HG03060 (cell line): ENCODE data around the gene PEAR1.
"Not testable (repeated sequence)": the region's sequence is repeated elsewhere in the genome, so short reads cannot be mapped to it uniquely, and the experiment has no call there.

Experiments used
- ATAC-seq: cut with Tn5 transposase; IDR thresholded peaks from one replicate; pipeline ENCODE4 v1.9.1; 2021; ENCODE audit warnings: low read depth, moderate number of reproducible peaks; ENCODE audit not compliant: unreplicated experiment

The PEAR1 gene

DNA sequence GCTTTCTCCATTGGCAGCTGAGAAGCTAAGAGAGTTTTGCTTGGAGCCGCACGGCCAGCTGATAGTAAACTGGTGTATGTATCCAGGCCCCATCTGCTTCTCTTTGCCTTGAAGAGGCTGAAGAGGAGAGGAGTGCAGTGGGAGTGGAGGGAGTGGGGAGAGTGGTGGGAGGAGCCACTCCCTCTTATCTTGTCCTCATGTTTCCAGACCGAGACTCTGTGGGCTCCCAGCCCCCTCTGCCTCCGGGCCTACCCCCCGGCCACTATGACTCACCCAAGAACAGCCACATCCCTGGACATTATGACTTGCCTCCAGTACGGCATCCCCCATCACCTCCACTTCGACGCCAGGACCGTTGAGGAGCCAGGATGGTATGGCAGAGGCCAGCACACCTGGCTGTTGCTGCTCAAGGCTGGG lies 20.9 kb downstream of the PEAR1 start:
- no peak for ATAC-seq

DNA sequence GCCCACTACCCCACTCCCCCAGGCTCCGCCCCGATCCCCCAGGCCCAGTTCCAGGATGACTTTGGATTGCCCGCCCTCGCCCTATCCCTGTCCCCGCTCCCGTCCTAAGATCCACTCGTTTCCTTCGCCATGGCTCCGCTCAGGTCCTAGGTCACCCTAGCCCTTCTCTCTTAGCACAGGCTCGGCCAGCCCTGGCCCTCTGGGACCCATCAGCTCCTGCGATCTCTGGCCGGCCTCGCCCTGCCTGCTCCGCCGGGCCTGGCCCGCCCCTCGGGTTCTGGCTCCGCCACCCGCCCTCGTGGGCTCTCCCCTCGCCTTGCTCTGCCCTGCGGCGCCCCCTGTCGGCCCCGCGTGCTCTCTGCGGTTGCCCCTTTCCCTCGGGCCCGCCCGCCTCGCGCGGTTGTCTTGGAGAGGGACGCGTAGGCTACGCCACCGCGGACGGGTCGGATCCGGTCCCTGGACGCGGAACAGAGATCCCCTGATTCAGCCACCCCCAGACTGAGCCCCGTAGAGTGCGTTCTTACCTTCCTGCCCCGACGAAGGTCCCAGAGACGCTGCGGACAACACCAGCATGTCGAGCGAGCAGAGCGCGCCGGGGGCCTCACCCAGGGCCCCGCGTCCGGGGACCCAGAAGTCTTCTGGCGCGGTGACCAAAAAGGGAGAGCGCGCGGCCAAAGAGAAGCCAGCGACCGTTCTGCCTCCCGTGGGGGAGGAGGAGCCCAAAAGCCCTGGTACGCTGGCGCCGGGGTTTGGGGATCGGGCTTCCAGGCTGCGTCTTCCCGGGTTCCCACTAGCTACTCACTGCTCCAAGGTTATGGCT lies 26.9 kb downstream of the PEAR1 start, which contains the start of gene LRRC71:
TSS of gene LRRC71 (plus strand) at position 400 of the 820 bp plus-strand sequence. CDS start at position 572, 172 bp downstream.
- no peak for ATAC-seq

DNA sequence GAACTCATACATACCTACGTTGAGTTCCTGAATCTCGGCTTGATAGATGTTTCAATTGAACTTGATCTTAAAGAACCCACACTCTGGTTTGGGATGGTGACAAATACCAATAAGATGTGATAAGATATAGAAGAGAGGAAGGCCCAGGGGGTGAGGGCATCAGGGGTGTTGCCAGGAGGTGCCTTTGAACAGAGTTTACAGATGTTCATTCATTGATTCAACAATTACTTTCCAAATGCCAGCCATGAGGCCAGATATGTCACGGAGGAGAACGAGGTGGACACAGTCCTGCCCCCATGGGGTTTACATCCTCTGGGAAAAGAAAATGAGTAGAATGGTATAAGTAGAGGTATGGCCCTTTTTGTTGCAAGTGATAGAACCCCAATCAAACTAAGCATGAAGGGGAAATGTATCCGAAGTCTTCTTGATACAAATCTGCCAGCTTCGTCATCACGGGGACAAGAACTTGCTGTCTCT lies 27.6 kb downstream of the PEAR1 start:
- no peak for ATAC-seq

DNA sequence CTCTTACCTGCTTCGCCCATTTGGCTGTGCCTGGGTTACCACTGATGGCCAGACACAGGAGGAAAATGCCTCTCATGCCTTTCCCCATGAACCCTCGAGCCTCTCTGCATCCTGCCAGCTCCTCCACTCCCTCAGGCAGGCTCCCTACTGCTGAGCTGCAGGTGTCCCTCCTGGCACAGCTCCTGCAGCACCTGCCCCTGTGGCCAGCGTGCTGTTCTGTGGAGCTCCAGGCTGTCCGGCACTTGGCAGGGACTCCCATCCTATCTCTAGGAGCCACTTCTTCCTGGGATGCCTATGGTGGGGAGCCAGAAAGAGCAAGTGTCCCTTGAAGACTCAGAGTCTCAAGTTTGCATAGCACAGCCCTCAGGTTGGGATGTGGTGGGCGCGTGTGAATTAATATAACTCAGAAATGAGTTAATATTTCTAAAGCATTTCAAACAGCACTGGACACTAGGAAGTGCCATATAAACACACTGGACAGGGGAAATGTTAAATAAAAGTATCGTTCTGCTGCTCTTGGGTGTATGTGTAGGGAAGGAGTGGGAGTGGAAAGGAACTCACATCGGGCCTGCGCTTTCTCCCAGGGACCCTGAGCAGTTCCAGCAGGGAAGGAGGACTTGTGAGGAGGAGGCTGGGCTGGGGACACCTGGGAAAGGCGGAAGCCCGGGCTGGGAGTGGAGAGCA lies 29.6 kb downstream of the PEAR1 start:
- ATAC-seq = no peak

DNA sequence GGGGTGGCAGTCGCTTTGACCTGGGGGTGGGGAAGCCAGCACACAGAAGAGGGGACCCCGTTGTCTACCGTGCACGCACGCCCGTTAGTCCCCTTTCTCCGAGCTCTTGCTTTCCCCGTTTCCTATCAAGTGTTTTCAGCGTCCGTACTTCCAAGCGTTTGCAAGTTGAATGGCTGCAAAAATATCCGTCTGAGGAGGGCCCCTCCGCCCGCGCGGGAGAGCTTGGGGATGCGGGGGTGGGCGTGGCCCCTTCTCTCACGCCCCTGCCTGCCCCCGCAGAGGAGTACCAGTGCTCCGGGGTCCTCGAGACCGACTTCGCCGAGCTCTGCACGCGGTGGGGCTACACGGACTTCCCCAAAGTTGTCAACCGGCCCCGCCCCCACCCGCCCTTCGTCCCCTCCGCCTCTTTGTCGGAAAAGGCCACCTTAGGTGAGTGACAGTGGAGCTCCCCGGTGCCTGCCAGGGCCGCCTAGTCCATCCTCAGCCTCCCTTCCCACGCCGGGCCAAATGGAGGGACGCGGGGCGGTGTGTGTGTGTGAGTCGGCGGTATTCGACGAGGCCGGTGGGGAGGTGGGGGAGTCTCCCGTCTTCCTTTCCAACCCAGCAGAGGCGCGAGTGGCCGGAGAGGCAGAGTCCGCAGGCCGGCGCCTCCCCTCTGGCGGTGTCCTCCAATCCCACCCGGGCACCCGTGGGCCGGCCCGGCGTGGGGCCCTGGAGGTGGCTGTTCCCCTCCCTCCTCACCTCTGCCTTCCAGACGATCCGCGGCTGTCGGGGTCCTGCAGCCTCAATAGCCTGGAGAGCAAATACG lies 30.4 kb downstream of the PEAR1 start:
- no peak for ATAC-seq

DNA sequence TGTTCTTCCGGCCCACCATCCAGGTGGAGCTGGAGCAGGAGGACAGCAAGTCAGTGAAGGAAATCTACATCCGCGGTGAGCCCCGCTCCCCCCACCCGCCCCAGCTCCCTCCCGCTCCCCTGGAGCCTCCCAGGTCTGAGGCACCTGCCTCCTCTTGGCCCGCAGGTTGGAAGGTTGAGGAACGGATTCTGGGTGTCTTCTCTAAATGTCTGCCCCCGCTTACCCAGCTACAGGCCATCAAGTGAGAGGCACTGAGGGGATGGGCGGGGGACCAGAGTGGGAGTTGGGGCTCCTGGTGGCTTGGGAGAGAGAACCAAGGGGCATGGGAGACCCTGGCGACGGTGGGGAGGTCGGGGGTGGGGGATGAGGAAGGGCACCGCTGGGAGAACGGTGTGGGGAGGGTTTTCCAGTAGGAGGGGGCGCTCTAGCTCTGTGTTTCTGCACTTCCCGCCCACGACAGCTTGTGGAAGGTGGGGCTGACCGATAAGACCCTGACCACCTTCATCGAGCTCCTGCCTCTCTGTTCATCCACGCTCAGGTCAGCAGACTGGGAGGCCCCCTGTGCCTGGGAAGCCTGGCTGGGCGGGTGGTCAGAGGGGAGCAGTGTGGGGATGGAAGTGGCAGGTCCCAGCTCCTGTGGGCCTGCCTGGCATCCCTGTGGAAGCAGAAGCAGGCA lies 31.1 kb downstream of the PEAR1 start:
- no peak for ATAC-seq

DNA sequence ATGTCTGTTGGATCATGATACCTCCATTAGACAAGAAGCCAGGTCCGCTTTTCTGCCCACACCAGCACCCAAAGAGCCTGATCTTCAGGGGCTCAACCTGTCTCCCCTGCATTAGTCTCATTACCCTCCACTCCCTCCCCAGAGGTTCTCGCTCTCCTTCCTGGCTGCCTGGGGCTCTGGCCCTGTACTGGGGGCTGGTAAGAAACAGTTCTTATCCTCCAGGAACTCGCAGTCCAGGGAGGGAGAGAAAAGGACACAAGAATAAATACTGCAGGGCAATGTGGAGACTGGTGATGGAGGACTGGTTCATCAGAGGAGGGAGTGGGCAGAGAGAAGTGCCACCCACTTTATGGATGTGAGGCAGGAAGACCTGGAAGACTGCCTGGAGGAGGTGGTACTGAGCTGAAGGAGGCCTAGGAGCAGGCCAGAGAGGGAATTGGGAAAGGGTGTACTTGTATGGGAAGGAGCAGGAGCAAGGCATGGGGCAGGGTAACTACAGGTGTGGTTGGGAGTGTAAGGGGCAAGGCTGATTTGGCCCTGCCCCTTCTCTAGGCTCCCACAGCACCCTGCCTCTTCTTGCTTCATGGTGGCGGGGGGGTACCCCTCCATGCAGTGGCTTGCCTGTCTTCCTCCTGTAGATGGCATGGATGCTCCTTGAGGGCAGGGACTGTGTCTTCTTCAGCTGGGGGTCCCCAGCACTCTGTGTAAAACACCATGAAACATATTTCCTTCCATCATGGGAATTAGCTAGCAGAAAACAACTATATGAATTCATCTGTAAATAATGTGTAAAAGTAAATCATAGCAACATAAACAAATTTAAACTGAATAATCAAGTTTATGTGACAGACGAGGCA lies 31.9 kb downstream of the PEAR1 start:
- ATAC-seq = no peak

DNA sequence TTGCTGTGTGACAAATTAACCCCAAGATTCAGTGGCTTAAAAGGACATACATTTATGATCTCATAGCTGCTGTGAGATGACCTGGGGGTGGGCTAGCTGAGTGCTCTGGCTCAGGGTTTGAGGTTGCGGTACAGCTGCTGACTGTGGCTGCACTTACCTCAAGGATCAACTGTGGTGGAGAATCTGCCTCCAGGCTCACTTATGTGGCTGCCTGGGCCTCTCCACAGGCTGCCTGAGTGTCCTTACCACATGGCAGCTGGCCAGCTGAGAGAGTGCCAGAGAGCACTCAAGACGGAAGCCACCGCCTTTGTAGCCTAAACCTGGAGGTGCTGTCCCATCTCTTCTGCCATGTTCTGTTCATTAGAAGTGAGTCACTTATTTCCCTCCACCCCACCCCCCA lies 32.7 kb downstream of the PEAR1 start:
- no peak for ATAC-seq

DNA sequence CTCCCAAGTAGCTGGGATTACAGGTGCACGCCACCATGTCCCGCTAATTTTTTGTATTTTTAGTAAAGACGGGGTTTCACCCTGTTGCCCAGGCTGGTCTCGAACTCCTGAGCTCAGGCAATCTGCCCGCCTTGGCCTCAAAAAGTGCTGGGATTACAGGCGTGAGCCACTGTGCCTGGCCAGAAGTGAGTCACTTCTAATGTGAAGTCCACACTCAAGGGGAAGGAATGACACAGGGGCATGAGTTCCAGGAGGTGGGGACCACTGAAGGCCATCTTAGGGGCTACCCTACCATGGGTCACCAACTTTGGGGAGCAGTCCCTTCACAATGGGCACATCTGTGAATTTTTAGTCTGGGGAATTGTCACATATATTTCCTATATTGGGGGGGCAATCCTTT lies 33.2 kb downstream of the PEAR1 start:
- not testable (repeated sequence) for ATAC-seq

DNA sequence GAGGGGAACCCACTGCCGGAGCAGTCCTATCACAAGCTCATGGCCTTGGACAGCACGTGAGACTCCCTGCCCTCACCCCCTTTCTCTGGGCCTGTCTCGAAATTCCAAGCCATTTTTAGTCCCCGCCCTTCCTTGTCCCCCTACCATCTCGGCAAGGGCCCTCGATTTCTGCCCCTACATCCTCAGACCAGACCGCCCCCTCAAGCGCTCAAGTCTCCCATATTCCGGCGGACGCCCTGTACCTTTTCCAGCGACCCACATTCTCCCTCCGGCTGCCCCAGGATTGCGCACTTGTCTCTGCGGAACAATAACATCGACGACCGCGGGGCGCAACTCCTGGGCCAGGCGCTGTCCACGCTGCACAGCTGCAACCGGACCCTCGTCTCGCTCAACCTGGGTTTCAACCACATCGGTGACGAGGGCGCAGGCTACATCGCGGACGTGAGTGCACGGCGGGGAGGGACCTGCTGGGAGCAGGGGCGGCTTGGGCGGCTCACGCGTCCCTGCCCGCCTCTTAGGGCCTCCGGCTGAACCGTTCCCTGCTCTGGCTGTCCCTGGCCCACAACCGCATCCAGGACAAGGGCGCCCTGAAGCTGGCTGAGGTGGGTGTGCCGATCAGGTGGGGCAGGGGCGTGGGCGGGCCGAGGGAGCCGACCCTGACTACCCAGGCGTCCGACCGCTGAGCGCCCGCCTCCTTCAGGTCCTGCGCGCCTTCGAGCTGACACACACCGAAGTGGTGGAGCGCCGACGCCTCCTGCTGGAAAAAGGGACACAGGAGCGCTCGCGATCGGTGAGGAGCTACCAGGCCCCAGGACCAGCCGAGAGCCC lies 33.9 kb downstream of the PEAR1 start:
- ATAC-seq = no peak

DNA sequence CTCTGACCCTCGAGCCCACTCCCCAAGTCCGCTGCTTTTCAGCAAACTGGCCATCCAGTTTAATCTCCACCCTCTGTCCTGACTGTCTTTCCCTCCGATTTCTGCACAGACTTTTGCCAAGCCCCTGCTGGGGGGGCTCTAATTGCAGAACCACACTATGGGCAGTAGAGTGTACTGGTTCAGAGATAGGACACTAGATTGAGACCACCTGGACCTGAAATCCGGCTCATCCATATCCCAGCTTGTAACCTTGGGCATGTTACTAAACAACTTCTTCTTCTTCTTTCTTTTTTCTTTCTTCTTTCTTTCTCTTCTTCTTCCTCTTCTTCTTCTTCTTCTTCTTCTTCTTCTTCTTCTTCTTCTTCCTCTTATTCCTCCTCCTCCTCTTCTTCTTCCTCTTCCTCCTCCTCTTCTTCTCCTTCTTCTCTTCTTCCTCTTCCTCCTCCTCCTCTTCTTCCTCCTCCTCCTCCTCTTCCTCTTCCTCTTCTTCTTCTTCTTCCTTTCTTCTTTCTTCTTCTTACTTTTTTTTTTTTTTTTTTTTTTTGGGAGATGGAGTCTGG lies 34.6 kb downstream of the PEAR1 start:
- ATAC-seq = no peak

DNA sequence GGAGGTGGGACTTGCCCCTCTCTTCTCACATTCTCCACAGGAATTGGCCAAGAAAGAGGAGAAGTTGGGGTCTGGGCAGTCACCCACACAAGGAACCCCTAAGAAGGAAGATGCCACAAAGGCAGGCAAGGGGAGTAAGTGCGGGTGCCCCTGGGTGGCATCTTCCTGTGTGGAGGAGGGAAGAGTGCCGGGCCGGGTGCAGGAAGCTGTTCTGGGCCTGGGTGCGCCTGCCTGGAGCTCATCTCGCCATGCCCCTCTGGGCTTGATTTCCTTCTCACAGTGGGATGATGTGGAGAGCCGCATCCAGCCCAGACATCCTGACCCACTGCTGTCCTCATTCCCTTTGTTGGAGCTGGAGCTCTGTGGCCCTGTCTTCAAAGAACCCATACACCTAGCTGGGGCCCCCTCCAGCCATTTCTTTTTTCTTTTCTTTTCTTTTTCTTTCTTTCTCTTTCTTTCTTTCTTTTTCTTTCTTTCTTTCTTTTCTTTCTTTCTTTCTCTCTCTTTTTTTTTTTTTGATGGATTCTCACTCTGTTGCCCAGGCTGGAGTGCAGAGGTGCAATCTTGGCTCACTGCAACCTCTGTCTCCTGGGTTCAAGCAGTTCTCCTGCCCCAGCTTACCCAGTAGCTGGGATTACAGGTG lies 36.2 kb downstream of the PEAR1 start:
- no peak for ATAC-seq

DNA sequence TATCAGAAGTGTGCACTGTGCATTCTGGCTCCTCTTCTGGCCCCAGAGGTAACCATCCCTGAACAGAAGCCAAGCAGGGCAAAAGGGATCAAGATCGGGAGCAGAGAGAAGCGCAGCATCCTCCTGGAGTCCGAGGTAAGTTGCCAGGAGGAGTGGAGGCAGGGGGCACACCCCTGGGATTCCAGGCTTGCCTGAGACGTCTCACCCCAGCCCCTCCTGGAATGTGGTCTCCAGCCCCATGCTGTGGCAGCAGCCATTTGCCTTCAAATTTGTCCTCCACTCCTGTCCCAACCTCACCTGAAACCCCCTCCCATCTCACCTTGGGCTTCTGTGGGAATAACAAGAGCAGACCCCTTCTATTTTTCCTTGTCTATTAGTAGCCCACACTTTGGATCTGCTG lies 37.0 kb downstream of the PEAR1 start:
- ATAC-seq = no peak

DNA sequence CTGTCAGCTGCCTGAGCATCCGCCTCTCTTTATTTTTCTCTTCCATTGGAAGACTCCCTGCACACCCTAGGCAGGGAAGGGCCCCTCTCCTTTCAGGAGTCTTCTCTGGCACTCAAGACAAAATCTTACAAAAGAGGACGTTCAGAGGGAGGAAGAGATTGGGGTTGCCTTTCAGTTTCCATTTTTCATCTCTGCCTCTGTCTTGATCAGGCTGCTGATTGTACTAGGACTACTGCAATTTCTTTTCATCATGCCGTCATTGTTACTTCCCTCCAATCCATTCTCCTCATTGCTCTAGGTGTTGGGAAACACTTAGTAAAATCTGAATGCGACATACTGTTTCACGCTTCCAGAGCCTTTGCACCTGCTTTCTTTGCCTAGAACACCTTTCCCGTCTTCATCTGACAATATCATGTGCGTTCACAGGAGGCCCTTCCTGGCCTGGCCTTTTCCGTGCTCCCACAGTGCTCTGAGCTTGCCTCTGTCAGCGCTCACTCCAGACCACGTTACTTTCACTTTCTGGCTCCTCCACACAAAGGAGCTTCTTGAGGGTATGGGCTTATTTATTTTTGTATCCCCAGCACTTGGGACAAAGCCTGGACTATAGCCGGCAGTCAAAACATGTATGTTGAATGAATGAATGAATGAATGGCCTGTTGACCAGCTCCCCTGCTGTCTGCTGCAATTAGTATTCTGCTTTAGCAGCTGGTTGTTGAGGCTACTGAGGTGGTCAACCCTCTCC lies 37.9 kb downstream of the PEAR1 start:
- no peak for ATAC-seq

DNA sequence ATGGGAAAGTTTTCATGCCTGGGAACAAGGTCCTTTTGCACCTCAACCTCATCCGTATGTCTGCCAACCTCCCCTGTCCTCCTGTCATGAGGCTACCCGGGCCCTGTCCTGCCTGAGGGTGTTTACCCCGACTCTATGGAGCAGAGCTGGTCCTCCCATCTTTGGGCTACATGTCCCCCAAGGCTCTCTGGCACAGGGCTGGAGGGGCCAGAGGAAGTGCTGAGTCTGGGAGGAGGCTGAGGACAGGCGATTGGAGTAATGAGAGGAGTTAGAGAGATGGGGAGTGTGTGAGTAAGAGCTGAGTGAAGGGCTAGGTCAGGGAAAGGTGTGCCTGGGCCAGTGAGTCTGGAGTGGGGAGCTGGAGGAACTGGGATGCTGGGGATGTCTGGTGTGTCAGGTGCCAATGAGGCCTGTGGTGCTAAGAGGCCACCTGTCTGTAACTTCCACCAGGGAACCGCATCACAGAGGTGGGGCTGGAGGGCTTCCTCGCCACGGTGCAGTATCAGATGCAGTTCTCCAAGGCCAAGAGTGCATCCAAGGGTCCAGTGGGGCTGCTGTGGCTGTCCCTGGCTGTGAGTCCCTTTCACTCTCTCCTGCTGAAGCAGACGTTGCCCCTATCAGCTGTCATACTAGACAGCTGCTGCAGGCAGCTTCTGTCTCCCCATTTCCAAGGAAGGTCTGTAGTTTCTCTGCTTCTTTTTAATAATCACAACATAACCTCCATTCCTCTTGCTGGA lies 38.6 kb downstream of the PEAR1 start:
- no peak for ATAC-seq

DNA sequence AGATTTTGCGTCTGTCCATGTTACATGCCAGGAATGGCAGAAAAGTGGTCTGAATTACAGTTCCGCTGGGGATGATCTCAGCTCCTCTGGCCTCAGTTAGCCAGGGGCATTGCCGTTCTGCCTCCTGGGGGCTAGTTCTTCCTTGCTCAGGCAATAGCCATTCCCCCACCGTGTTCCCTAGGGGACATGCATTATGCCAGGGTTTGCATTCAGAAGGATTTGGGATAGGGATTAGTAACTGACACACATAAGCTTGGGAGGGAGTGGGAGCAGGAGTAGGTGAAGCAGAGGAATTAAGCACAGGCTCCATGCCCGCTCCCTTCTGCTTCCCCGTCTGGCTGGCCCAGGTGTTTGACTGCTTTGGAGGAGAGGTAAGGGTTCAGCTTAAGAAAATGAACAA lies 39.6 kb downstream of the PEAR1 start:
- no peak for ATAC-seq
